Measurements from ENCODE around the gene KREMEN1.

The KREMEN1 gene

GRCh38 chr22:29154364-29155048 is 81.7 kb downstream of the KREMEN1 start:
- DNase-seq: peak; percentile 58

GRCh38 chr22:29155966-29156365 is 83.1 kb downstream of the KREMEN1 start:
- DNase-seq: no peak

- no peak for DNase-seq
Measured at GRCh38 chr22:29156507-29156906, 83.7 kb downstream of the KREMEN1 start.

- no peak for DNase-seq
Measured at GRCh38 chr22:29157759-29158535, 85.1 kb downstream of the KREMEN1 start.

GRCh38 chr22:29158546-29158945 is 85.7 kb downstream of the KREMEN1 start:
- DNase-seq: no peak

- DNase-seq: no peak
Measured at GRCh38 chr22:29163808-29164207, 91.0 kb downstream of the KREMEN1 start.

- no peak for DNase-seq
Measured at GRCh38 chr22:29165321-29166060, 92.7 kb downstream of the KREMEN1 start.

GRCh38 chr22:29166180-29166579 is 93.3 kb downstream of the KREMEN1 start:
- no peak for DNase-seq

- peak; percentile 41 for DNase-seq
Measured at GRCh38 chr22:29167032-29167911, 94.4 kb downstream of the KREMEN1 start.

- no peak for DNase-seq
Measured at GRCh38 chr22:29171721-29172120, 98.9 kb downstream of the KREMEN1 start.

GRCh38 chr22:29172216-29172615 is 99.4 kb downstream of the KREMEN1 start:
- DNase-seq: no peak

- DNase-seq: no peak
Measured at GRCh38 chr22:29175312-29175835, 102.5 kb downstream of the KREMEN1 start.

- DNase-seq: no peak
Measured at GRCh38 chr22:29183971-29184848, 111.4 kb downstream of the KREMEN1 start.

- DNase-seq: no peak
Measured at GRCh38 chr22:29184849-29185490, 112.1 kb downstream of the KREMEN1 start.

GRCh38 chr22:29186302-29186701 is 113.5 kb downstream of the KREMEN1 start:
- DNase-seq: no peak

- no peak for DNase-seq
Measured at GRCh38 chr22:29187831-29188230, 115.0 kb downstream of the KREMEN1 start.

GRCh38 chr22:29190051-29190450 is 117.2 kb downstream of the KREMEN1 start:
- no peak for DNase-seq

- DNase-seq: no peak
Measured at GRCh38 chr22:29190918-29191317, 118.1 kb downstream of the KREMEN1 start.

GRCh38 chr22:29193021-29193420 is 120.2 kb downstream of the KREMEN1 start:
- no peak for DNase-seq

GRCh38 chr22:29194184-29194583 is 121.3 kb downstream of the KREMEN1 start:
- no peak for DNase-seq

Data from CD4-positive, alpha-beta T cell treated with Interleukin-12 subunit alpha and Interleukin-12 subunit beta, for 1 hour (primary cell).